ENCODE measurements around the gene TULP4. TPM values are rescaled to one million over a fixed set of nuclear protein-coding genes. Genes with fewer than 3 reads are reported as not detected.
A peak's percentile ranks its signal among the peaks of the same experiment; 100 is the strongest.

Gene TULP4
- total RNA-seq, 1 donor from 2014 or later = 171 TPM

GRCh38 chr6:158376631-158377081, 64.4 kb downstream of the TULP4 start:
- Mint-ChIP-seq H3K27ac (no peak overlapping the region), H3K4me3 (ENCODE audit: low read depth) (no peak overlapping the region), H3K4me1 (ENCODE audit: low read depth) (peaks cover 6% of the 10 kb centered on the region), H3K36me3 (ENCODE audit: insufficient read depth) (no peaks in the 10 kb centered on the region), H3K27me3 (no peaks in the 10 kb centered on the region), H3K9me3 (ENCODE audit: low read depth) (no peaks in the 10 kb centered on the region)
- no peak for DNase-seq (ENCODE audit: low spot score, unreplicated experiment)
- no peak for TF ChIP-seq CTCF (IDR thresholded peaks at IDR 0.05; ENCODE audit: unreplicated experiment)

- no peak for DNase-seq (ENCODE audit: low spot score, unreplicated experiment)
- no peak for TF ChIP-seq CTCF (IDR thresholded peaks at IDR 0.05; ENCODE audit: unreplicated experiment)
- Mint-ChIP-seq H3K4me1 (ENCODE audit: low read depth) (peaks cover 6% of the 10 kb centered on the region), H3K27ac (no peak overlapping the region), H3K36me3 (ENCODE audit: insufficient read depth) (no peaks in the 10 kb centered on the region), H3K4me3 (ENCODE audit: low read depth) (no peak overlapping the region), H3K9me3 (ENCODE audit: low read depth) (no peaks in the 10 kb centered on the region), H3K27me3 (no peaks in the 10 kb centered on the region)
Observed at GRCh38 chr6:158377860-158378259, 65.6 kb downstream of the TULP4 start.

- Mint-ChIP-seq H3K27me3 (no peaks in the 10 kb centered on the region), H3K4me3 (ENCODE audit: low read depth) (no peak overlapping the region), H3K9me3 (ENCODE audit: low read depth) (no peaks in the 10 kb centered on the region), H3K27ac (peak overlapping the region; percentile 70), H3K36me3 (ENCODE audit: insufficient read depth) (peaks cover 3% of the 10 kb centered on the region), H3K4me1 (ENCODE audit: low read depth) (peaks cover 6% of the 10 kb centered on the region)
- no peak for TF ChIP-seq CTCF (IDR thresholded peaks at IDR 0.05; ENCODE audit: unreplicated experiment)
- no peak for DNase-seq (ENCODE audit: low spot score, unreplicated experiment)
Observed at GRCh38 chr6:158379336-158379735, 67.1 kb downstream of the TULP4 start.

- DNase-seq (ENCODE audit: low spot score, unreplicated experiment) = no peak
- Mint-ChIP-seq H3K4me1 (ENCODE audit: low read depth) (peaks cover 6% of the 10 kb centered on the region), H3K9me3 (ENCODE audit: low read depth) (no peaks in the 10 kb centered on the region), H3K27me3 (no peaks in the 10 kb centered on the region), H3K4me3 (ENCODE audit: low read depth) (no peak overlapping the region), H3K27ac (no peak overlapping the region), H3K36me3 (ENCODE audit: insufficient read depth) (peaks cover 6% of the 10 kb centered on the region)
- no peak for TF ChIP-seq CTCF (IDR thresholded peaks at IDR 0.05; ENCODE audit: unreplicated experiment)
Observed at GRCh38 chr6:158381214-158381613, 68.9 kb downstream of the TULP4 start.

GRCh38 chr6:158382491-158382890, 70.2 kb downstream of the TULP4 start:
- Mint-ChIP-seq H3K36me3 (ENCODE audit: insufficient read depth) (peaks cover 6% of the 10 kb centered on the region), H3K27me3 (no peaks in the 10 kb centered on the region), H3K4me3 (ENCODE audit: low read depth) (no peak overlapping the region), H3K27ac (no peak overlapping the region), H3K9me3 (ENCODE audit: low read depth) (no peaks in the 10 kb centered on the region), H3K4me1 (ENCODE audit: low read depth) (peaks cover 6% of the 10 kb centered on the region)
- no peak for TF ChIP-seq CTCF (IDR thresholded peaks at IDR 0.05; ENCODE audit: unreplicated experiment)
- no peak for DNase-seq (ENCODE audit: low spot score, unreplicated experiment)
